KOPT-K1 (cell line): Measurements from ENCODE around the gene PTER.

Source experiments
- H3K27ac ChIP-seq: fragments of 200-600 bp; sonication (generic); 2 replicates; pipeline ENCODE4 v1.5.1; 2016; ENCODE audit warnings: antibody characterized with exemption, mild to moderate bottlenecking, low read depth, low read length; ENCODE audit not compliant: poor library complexity, severe bottlenecking
- H3K36me3 ChIP-seq: fragments of 200-600 bp; sonication (generic); 2 replicates; pipeline ENCODE4 v1.5.1; 2017; ENCODE audit warnings: antibody characterized with exemption, mild to moderate bottlenecking, low read length, moderate library complexity; ENCODE audit not compliant: insufficient read depth
- H3K9me3 ChIP-seq: fragments of 200-600 bp; sonication (generic); 2 replicates; pipeline ENCODE4 v1.5.1; 2017; ENCODE audit warnings: antibody characterized with exemption, low read length, mild to moderate bottlenecking; ENCODE audit not compliant: insufficient read depth, poor library complexity, severe bottlenecking

Gene PTER, protein sequence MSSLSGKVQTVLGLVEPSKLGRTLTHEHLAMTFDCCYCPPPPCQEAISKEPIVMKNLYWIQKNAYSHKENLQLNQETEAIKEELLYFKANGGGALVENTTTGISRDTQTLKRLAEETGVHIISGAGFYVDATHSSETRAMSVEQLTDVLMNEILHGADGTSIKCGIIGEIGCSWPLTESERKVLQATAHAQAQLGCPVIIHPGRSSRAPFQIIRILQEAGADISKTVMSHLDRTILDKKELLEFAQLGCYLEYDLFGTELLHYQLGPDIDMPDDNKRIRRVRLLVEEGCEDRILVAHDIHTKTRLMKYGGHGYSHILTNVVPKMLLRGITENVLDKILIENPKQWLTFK

DNA sequence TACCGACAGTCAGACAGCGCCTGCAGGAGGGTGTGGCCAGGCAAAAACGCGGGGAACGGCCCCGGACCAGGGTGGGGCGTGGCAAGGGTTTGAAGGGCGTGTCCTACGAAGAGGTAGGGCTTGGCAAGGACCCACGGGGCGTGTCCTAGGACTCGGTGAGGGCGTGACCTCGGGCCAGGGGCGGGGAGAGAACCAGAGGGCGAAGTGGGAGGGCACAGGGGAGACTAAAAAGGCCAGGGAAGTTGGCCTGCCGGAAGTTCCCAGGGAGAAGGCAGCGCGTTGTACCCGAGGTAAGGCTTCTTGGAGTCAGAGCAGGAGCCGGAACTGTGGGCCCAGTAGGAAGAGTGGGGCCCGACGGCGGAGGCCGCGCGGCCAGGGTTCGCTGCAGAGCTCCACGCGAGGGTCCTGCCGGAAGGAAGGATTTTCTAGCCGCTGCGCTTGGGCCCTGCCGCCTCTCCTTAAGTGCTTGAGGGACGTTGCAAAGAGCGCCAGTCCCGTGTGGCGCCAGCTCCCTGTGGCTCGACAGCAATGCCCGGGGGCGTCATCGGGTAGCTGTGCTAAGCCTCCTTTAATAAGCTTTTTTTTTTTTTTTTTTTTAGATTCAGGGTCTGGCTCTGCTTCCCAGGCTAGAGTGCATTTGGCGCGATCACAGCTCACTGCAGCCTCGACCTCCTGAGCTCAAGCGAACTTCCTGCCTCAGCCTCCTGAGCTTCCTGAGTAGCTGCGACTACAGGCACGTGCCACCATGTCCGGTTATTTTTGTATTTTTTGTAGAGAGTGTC, at the start of gene PTER:
TSS of gene PTER (plus strand) at position 253 of the 782 bp plus-strand sequence. CDS start 47,375 bp downstream, outside the sequence.
- Histone ChIP-seq H3K9me3 (no peaks in the 10 kb centered on the region), H3K36me3 (peaks cover 39% of the 10 kb centered on the region), H3K27ac (peak within 1 kb of the TSS; percentile 82)

- Histone ChIP-seq H3K27ac (no peak overlapping the region), H3K9me3 (no peaks in the 10 kb centered on the region), H3K36me3 (no peaks in the 10 kb centered on the region)
These were observed 44.2 kb upstream of the PTER start for GRCh38 chr10:16392531-16393069.

- H3K27ac ChIP-seq, result no peak overlapping the region
- no peaks in the 10 kb centered on the region for H3K36me3 ChIP-seq
- H3K9me3 ChIP-seq, result no peaks in the 10 kb centered on the region
These were observed 43.4 kb upstream of the PTER start for GRCh38 chr10:16393271-16393858.

DNA sequence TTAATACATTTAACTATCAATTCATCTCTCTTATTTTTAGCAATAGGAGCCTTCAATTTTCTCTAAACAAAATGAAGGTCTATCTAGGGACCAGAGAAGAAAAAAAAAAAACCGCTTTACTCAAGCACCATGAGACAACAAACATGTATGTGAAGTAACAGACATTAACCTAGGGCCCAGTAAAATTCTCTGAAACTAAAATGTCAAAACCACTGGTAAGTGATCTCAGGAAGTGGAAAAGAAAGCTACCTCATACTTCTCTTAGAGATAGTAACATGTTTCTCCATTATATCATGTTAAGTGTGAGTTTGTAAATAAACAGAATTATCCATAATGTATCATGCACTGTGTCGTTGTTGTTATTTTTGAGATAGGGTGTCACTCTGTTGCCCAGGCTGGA, 35.4 kb upstream of the PTER start:
- Histone ChIP-seq H3K27ac (no peak overlapping the region), H3K36me3 (no peaks in the 10 kb centered on the region), H3K9me3 (no peaks in the 10 kb centered on the region)

DNA sequence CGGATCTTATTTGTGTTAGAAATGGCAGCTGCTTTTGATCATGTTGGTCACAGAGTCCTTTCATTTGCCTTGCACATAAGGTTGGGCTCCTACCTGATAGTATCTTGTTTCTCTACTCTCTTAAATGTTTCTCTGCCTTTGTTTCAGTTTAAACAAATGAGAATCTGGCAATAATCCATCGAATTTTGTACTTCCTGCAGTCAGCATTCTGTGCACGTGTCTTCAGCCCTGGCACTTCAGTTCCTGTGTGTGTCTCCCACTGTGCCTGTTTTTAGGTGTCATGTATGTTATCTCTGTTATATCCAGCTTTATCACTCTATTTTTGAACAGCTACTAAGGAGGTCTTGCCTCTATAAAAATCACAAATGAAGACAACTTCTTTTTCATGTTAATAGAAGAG, 28.4 kb upstream of the PTER start:
- Histone ChIP-seq H3K36me3 (no peaks in the 10 kb centered on the region), H3K9me3 (no peaks in the 10 kb centered on the region), H3K27ac (no peak overlapping the region)

- H3K27ac ChIP-seq, result no peak overlapping the region
- no peaks in the 10 kb centered on the region for H3K36me3 ChIP-seq
- H3K9me3 ChIP-seq, result no peaks in the 10 kb centered on the region
These were observed 19.5 kb upstream of the PTER start for GRCh38 chr10:16417341-16417740.

DNA sequence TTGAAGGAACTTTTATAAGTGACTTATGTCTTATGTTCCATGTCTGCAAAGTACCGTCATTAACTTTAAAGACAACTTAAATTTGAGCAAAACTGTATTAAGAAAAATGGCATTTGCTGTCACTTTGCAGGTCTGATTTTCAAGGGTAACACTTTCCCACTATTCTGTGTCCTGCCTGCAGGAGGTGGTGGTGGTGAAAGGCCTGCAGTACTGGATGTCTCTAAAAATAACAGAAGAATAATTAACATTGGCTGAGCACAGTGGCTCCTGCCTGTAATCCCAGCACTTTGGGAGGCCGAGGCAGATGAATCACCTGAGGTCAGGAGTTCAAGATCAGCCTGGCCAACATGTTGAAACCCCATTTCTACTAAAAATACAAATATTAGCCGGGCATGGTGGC, 13.2 kb upstream of the PTER start:
- no peak overlapping the region for H3K27ac ChIP-seq
- no peaks in the 10 kb centered on the region for H3K36me3 ChIP-seq
- H3K9me3 ChIP-seq, result peaks cover 6% of the 10 kb centered on the region

DNA sequence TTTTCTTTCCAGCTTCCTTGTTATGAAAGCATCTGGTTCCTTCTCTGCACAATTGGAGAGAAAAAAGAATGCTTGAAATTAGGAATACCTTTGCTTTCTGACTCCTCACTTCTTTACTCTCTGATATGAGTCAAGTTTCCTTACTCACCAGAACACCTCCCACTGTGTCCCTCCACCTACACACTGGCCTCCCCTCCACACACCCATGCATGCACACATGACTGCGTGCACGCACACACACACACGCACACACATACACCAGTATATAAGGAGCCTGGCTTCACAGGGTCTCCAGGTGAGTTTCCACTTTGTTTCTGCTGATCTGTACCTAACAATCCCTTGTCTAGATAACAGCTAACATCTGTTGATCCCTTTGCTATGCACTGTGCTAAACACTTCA, 11.4 kb upstream of the PTER start:
- H3K27ac ChIP-seq, result no peak overlapping the region
- H3K9me3 ChIP-seq, result peaks cover 6% of the 10 kb centered on the region
- H3K36me3 ChIP-seq, result no peaks in the 10 kb centered on the region

DNA sequence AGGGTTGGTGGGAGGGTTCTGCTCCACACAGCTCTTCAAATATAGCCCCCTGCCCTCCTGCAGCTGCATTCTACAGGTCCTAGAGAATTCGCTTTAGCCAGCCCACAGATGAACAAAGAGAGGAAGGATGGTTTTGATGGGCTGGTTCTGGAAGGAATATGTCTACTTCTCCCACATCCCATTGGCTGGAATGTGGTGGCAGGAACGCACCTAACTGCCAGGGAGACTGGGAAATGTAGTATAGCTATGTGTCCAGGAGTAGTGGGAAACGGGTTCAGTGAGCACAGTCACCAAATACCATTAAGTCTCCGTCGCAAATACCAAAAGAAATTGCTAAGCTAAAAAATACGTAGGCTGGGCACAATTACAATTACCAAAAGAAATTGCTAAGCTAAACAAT, 7.3 kb upstream of the PTER start:
- H3K27ac ChIP-seq, result no peak overlapping the region
- no peaks in the 10 kb centered on the region for H3K36me3 ChIP-seq

DNA sequence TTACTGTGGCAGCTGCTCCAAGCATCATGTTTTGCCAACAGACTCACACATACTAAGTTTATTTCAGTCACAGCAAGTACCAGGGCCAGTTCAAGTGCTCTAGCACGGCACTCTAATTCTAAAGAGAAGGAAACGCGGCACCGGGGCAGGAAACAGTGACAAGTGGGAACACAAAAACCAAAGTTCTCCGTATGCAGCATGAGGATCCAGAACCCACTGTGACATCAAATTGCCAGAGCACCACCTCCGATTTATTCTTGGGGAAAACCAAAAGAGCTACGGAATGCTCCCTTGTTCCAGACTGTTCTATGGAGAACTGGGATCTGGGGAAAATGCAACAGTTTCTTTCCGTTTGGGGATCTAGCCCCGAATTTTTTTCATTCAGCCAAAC, 448 bp upstream of the PTER start:
- H3K9me3 ChIP-seq, result no peaks in the 10 kb centered on the region
- H3K27ac ChIP-seq, result peak overlapping the region; percentile 82

More for the DNA sequence above, 7.3 kb upstream of the PTER start:
- H3K9me3 ChIP-seq, result peaks cover 6% of the 10 kb centered on the region

GRCh38 chr10:16437540-16437894, 707 bp downstream of the PTER start:
- H3K36me3 ChIP-seq, result peaks cover 45% of the 10 kb centered on the region
- no peaks in the 10 kb centered on the region for H3K9me3 ChIP-seq
- H3K27ac ChIP-seq, result peak overlapping the region; percentile 82

More for the DNA sequence above, 448 bp upstream of the PTER start:
- H3K36me3 ChIP-seq, result peaks cover 33% of the 10 kb centered on the region

- Histone ChIP-seq H3K36me3 (peaks cover 57% of the 10 kb centered on the region), H3K27ac (no peak overlapping the region), H3K9me3 (no peaks in the 10 kb centered on the region)
These were observed 2.5 kb downstream of the PTER start for GRCh38 chr10:16439295-16439694.

DNA sequence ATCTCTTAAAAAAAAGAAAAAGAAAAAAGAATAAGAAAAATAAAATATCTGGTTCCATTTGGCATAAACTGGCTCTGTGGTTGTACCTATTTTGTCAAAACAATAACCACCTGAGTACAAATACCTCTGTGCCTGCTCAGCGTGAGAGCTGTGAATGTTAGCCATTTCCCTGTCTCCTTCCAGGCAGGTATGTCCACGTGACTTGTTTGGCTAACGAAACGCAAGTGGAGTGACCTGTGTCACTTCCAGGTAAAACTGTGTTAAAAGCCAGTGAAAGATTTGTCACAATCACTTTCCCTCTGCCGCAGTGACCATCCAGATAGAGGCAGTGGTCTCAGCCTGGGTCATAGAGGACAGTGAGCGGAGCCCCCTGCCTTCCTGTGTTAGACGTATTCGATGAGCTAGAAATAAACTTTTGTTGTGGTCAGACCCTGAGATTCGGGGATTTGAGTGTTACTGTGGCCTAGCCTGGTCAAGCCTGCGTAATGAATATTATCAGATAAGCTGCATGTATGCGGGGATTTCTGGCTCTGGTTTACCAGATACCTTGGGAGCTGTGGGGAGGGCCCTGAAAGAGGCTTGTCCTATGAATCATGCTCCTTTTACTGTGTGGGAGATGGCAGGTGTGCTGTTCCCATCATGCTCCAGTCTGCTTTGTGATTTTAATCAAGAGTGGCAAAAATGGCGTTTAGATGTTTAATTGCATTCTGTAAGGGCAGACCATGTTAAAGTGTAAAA, 3.8 kb downstream of the PTER start:
- no peaks in the 10 kb centered on the region for H3K9me3 ChIP-seq
- no peak overlapping the region for H3K27ac ChIP-seq
- peaks cover 70% of the 10 kb centered on the region for H3K36me3 ChIP-seq

DNA sequence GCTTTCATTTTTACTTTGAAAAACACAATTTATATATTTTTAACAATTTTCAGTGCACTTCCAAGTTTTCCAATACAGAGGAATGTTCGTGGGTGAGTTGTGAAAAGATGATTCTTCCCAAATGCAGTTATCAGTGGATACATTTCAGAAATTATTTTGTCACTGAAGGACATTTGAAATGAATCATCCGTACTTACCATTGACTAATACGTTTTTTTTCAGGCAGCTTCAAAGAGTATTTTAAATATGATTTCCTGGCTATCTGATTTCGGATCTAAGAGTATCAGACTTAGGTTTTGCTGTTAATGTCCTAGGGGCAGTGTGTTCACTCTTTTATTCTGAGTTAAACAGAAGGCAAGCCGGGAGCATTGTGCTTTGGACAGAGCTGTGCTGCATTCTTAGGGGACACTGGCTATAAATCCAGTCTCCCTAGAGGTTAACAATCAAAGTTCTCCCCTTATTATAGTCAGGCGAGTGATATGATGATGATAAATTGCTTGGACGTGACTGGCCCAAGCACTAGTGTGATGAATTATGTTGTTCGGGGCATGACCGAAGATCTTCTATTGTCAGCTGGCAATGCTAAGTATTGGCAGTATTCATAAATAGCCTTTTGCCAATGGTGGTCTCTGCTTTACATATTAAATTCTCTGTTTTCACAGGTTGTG, 4.5 kb downstream of the PTER start:
- Histone ChIP-seq H3K27ac (no peak overlapping the region), H3K36me3 (peaks cover 77% of the 10 kb centered on the region), H3K9me3 (no peaks in the 10 kb centered on the region)
